ENCODE measurements around the gene HPSE2. TPM values are rescaled to one million over a fixed set of nuclear protein-coding genes. Genes with fewer than 3 reads are reported as not detected.

Gene HPSE2
- total and polyA plus RNA-seq, 4 donors: 0.05 TPM; not detected in 3

DNA sequence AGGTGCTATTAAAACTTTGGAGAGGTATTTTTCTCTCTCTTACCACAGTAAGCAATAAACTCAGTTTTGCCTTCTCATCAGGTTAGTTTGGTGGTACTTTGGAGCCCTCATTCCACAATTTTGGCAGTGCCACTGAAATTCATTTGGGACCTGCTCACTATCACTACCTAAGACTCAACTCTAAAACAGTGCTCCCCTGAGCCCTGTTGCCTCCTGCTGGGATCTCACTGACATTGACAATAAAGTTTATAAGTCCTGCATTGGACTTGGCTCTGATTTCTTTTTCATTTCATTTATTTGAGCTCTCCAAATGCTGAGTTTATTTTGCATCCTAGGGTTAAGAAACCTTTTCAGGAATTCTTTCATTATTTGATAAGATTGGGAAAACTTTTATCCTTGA is 658.1 kb downstream of the HPSE2 start:
- Histone ChIP-seq H3K36me3 (ENCODE audit: control insufficient read depth in 4 of 4, insufficient read depth in 3 of 4, low read depth in 1 of 4, low read length in 3 of 4) (no peaks in the 10 kb centered on the region), H3K27ac (ENCODE audit: low read depth in 1 of 2, low read length in 2 of 2) (no peak overlapping the region), H3K9ac (ENCODE audit: low read depth in 1 of 2, low read length in 2 of 2) (no peak overlapping the region), H3K4me1 (ENCODE audit: control insufficient read depth in 4 of 4, insufficient read depth in 4 of 4, low read length in 3 of 4) (no peaks in the 10 kb centered on the region), H3K9me3 (ENCODE audit: control insufficient read depth in 4 of 4, low read length in 3 of 4) (no peaks in the 10 kb centered on the region), H3K4me3 (ENCODE audit: low read depth in 1 of 3, low read length in 3 of 3) (no peak overlapping the region), H3K27me3 (ENCODE audit: control insufficient read depth in 4 of 4, insufficient read depth in 4 of 4, low read length in 3 of 4) (peaks cover 0 to 2% (median under 1%) of the 10 kb centered on the region in 4 donors)
- no peak for DNase-seq (ENCODE audit: low spot score)
- TF ChIP-seq TAF1 (conservative IDR thresholded peaks at IDR 0.05) (no peak), RXRA (IDR thresholded peaks at IDR 0.05) (no peak), JUND (IDR thresholded peaks at IDR 0.05) (no peak), HNF4G (IDR thresholded peaks at IDR 0.05) (no peak), NR2F2 (IDR thresholded peaks at IDR 0.05) (no peak), EGR1 (IDR thresholded peaks at IDR 0.05; ENCODE audit: low read depth in 2 of 2) (no peak), FOXA2 (IDR thresholded peaks at IDR 0.05) (no peak), RAD21 (IDR thresholded peaks at IDR 0.05) (no peak), HNF4A (conservative IDR thresholded peaks at IDR 0.05) (no peak), GABPA (IDR thresholded peaks at IDR 0.05 in 1 of 2, conservative IDR thresholded peaks at IDR 0.05 in 1 of 2) (no peak), SP1 (IDR thresholded peaks at IDR 0.05) (no peak), FOXA1 (IDR thresholded peaks at IDR 0.05) (no peak)
- TF ChIP-seq, protein P1, sequence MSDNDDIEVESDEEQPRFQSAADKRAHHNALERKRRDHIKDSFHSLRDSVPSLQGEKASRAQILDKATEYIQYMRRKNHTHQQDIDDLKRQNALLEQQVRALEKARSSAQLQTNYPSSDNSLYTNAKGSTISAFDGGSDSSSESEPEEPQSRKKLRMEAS (IDR thresholded peaks at IDR 0.05): no peak
- TF ChIP-seq, protein P2, sequence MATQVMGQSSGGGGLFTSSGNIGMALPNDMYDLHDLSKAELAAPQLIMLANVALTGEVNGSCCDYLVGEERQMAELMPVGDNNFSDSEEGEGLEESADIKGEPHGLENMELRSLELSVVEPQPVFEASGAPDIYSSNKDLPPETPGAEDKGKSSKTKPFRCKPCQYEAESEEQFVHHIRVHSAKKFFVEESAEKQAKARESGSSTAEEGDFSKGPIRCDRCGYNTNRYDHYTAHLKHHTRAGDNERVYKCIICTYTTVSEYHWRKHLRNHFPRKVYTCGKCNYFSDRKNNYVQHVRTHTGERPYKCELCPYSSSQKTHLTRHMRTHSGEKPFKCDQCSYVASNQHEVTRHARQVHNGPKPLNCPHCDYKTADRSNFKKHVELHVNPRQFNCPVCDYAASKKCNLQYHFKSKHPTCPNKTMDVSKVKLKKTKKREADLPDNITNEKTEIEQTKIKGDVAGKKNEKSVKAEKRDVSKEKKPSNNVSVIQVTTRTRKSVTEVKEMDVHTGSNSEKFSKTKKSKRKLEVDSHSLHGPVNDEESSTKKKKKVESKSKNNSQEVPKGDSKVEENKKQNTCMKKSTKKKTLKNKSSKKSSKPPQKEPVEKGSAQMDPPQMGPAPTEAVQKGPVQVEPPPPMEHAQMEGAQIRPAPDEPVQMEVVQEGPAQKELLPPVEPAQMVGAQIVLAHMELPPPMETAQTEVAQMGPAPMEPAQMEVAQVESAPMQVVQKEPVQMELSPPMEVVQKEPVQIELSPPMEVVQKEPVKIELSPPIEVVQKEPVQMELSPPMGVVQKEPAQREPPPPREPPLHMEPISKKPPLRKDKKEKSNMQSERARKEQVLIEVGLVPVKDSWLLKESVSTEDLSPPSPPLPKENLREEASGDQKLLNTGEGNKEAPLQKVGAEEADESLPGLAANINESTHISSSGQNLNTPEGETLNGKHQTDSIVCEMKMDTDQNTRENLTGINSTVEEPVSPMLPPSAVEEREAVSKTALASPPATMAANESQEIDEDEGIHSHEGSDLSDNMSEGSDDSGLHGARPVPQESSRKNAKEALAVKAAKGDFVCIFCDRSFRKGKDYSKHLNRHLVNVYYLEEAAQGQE (IDR thresholded peaks at IDR 0.05): no peak
- TF ChIP-seq, protein P3, sequence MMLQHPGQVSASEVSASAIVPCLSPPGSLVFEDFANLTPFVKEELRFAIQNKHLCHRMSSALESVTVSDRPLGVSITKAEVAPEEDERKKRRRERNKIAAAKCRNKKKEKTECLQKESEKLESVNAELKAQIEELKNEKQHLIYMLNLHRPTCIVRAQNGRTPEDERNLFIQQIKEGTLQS (IDR thresholded peaks at IDR 0.05): no peak
- TF ChIP-seq, protein P4, sequence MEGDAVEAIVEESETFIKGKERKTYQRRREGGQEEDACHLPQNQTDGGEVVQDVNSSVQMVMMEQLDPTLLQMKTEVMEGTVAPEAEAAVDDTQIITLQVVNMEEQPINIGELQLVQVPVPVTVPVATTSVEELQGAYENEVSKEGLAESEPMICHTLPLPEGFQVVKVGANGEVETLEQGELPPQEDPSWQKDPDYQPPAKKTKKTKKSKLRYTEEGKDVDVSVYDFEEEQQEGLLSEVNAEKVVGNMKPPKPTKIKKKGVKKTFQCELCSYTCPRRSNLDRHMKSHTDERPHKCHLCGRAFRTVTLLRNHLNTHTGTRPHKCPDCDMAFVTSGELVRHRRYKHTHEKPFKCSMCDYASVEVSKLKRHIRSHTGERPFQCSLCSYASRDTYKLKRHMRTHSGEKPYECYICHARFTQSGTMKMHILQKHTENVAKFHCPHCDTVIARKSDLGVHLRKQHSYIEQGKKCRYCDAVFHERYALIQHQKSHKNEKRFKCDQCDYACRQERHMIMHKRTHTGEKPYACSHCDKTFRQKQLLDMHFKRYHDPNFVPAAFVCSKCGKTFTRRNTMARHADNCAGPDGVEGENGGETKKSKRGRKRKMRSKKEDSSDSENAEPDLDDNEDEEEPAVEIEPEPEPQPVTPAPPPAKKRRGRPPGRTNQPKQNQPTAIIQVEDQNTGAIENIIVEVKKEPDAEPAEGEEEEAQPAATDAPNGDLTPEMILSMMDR (IDR thresholded peaks at IDR 0.05; ENCODE audit: low read depth, low read length, missing input control): no peak
- TF ChIP-seq, protein P5, sequence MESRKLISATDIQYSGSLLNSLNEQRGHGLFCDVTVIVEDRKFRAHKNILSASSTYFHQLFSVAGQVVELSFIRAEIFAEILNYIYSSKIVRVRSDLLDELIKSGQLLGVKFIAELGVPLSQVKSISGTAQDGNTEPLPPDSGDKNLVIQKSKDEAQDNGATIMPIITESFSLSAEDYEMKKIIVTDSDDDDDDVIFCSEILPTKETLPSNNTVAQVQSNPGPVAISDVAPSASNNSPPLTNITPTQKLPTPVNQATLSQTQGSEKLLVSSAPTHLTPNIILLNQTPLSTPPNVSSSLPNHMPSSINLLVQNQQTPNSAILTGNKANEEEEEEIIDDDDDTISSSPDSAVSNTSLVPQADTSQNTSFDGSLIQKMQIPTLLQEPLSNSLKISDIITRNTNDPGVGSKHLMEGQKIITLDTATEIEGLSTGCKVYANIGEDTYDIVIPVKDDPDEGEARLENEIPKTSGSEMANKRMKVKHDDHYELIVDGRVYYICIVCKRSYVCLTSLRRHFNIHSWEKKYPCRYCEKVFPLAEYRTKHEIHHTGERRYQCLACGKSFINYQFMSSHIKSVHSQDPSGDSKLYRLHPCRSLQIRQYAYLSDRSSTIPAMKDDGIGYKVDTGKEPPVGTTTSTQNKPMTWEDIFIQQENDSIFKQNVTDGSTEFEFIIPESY (IDR thresholded peaks at IDR 0.05): no peak

DNA sequence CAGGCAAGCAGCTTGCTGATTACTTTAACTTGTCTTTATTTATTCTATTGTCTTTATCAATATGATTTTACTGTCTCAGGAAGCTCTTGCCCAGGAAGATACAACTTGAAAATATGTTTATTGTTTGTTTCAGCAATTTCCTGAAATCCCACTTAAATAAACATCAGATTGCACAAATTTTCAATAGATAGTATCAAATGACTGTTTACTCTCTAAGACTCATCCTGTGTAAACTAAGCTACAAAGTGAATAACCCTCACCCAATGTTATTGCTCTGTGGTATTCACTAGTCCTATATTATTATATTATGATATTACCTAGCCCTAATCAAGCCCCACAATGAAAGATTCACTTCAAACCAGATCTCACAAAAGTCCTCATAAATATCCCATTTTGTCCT is 658.5 kb downstream of the HPSE2 start:
- Histone ChIP-seq H3K4me3 (ENCODE audit: low read depth in 1 of 3, low read length in 3 of 3) (no peak overlapping the region), H3K27me3 (ENCODE audit: control insufficient read depth in 4 of 4, insufficient read depth in 4 of 4, low read length in 3 of 4) (peaks cover 0 to 2% (median under 1%) of the 10 kb centered on the region in 4 donors), H3K36me3 (ENCODE audit: control insufficient read depth in 4 of 4, insufficient read depth in 3 of 4, low read depth in 1 of 4, low read length in 3 of 4) (no peaks in the 10 kb centered on the region), H3K9ac (ENCODE audit: low read depth in 1 of 2, low read length in 2 of 2) (no peak overlapping the region), H3K27ac (ENCODE audit: low read depth in 1 of 2, low read length in 2 of 2) (no peak overlapping the region), H3K9me3 (ENCODE audit: control insufficient read depth in 4 of 4, low read length in 3 of 4) (no peaks in the 10 kb centered on the region), H3K4me1 (ENCODE audit: control insufficient read depth in 4 of 4, insufficient read depth in 4 of 4, low read length in 3 of 4) (no peaks in the 10 kb centered on the region)
- no peak for TF ChIP-seq NR2F2 (IDR thresholded peaks at IDR 0.05)
- no peak for TF ChIP-seq GABPA (IDR thresholded peaks at IDR 0.05 in 1 of 2, conservative IDR thresholded peaks at IDR 0.05 in 1 of 2)
- TF ChIP-seq, protein P5 (IDR thresholded peaks at IDR 0.05): no peak
- no peak for TF ChIP-seq HNF4G (IDR thresholded peaks at IDR 0.05)
- TF ChIP-seq EGR1 (IDR thresholded peaks at IDR 0.05; ENCODE audit: low read depth in 2 of 2): no peak
- TF ChIP-seq, protein P2 (IDR thresholded peaks at IDR 0.05): no peak
- TF ChIP-seq FOXA1 (IDR thresholded peaks at IDR 0.05): no peak
- no peak for TF ChIP-seq FOXA2 (IDR thresholded peaks at IDR 0.05)
- no peak for TF ChIP-seq RXRA (IDR thresholded peaks at IDR 0.05)
- TF ChIP-seq YY1 (IDR thresholded peaks at IDR 0.05): no peak
- TF ChIP-seq TAF1 (conservative IDR thresholded peaks at IDR 0.05): no peak
- TF ChIP-seq, protein P3 (IDR thresholded peaks at IDR 0.05): no peak
- no peak for DNase-seq (ENCODE audit: low spot score)
